IPS-18a (cell line): ENCODE results near the gene YTHDC2.
"Not testable (repeated sequence)": the region's sequence is repeated elsewhere in the genome, so short reads cannot be mapped to it uniquely, and the experiment has no call there.

Experiments used
- H3K27ac ChIP-seq: one replicate; pipeline ENCODE4 v1.5.1; 2013; ENCODE audit warnings: low read length
- H3K27me3 ChIP-seq: one replicate; pipeline ENCODE4 v1.6.1; 2013; ENCODE audit warnings: mild to moderate bottlenecking, low read length; ENCODE audit not compliant: control insufficient read depth, insufficient read depth
- H3K36me3 ChIP-seq: one replicate; pipeline ENCODE4 v1.6.1; 2013; ENCODE audit warnings: low read depth, low read length; ENCODE audit not compliant: control insufficient read depth
- H3K4me1 ChIP-seq: one replicate; pipeline ENCODE4 v1.6.1; 2013; ENCODE audit warnings: low read depth, low read length; ENCODE audit not compliant: control insufficient read depth
- H3K4me3 ChIP-seq: one replicate; pipeline ENCODE4 v1.5.1; 2013; ENCODE audit warnings: low read length
- H3K9ac ChIP-seq: one replicate; pipeline ENCODE4 v1.6.1; 2013; ENCODE audit warnings: mild to moderate bottlenecking, low read length, moderate library complexity
- H3K9me3 ChIP-seq: one replicate; pipeline ENCODE4 v1.6.1; 2013; ENCODE audit warnings: low read depth, low read length; ENCODE audit not compliant: control insufficient read depth

YTHDC2 gene

DNA sequence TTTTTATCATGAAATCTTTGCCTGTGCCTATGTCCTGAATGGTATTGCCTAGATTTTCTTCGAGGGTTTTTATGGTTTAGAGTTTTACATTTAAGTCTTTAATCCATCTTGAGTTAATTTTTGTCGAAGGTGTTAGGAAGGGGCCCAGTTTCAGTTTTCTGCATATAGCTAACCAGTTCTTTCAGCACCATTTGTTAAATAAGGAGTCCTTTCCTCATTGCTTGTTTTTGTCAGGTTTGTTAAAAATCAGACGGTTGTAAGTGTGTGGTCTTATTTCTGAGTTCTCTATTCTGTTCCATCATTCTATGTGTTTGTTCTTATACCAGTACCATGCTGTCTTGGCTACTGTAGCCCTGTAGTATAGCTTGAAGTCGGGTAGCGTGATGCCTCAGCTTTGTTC, 55.9 kb downstream of the YTHDC2 start:
- H3K4me3 ChIP-seq = no peak overlapping the region
- H3K27ac ChIP-seq = no peak overlapping the region
- no peak overlapping the region for H3K9ac ChIP-seq
- no peaks in the 10 kb centered on the region for H3K9me3 ChIP-seq
- H3K4me1 ChIP-seq = no peaks in the 10 kb centered on the region
- H3K36me3 ChIP-seq = peaks cover 5% of the 10 kb centered on the region
- no peaks in the 10 kb centered on the region for H3K27me3 ChIP-seq

DNA sequence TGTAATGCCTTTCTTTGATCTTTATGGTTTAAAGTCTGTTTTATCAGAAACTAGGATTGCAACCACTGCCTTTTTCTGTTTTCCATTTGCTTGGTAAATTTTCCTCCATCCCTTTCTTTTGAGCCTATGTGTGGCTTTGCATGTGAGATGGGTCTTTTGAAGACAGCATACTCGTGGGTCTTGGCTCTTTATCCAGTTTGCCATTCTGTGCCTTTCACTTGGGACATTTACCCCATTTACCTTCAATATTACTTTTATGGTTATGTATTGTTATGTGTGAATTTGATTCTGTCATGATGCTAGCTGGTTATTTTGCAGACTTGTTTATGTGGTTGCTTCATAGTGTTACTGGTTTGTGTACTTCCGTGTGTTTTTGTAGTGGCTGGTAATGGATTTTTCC, 59.2 kb downstream of the YTHDC2 start:
- no peak overlapping the region for H3K27ac ChIP-seq
- H3K9me3 ChIP-seq = no peaks in the 10 kb centered on the region
- H3K36me3 ChIP-seq = peaks cover 8% of the 10 kb centered on the region
- H3K9ac ChIP-seq = no peak overlapping the region
- no peak overlapping the region for H3K4me3 ChIP-seq
- no peaks in the 10 kb centered on the region for H3K27me3 ChIP-seq
- H3K4me1 ChIP-seq = no peaks in the 10 kb centered on the region

DNA sequence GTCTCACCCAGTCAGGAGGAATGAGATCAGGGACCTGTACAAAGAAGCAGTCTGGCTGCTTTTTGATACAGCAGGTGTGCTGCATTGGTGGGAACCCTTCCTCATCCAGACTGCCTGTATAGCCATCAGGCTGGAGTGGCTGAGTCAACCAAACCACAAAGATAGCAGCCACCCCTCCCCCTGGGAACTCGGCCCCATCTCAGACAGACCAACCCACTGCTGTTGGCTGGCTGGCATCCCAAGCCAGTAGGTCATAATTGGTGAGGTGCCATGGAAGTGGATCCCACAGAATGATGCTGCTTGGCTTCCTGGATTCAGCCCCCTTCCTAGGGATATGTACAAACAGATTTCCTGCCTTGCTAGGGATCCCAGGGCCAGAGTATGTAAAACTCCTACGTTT, 60.9 kb downstream of the YTHDC2 start:
- Histone ChIP-seq H3K36me3 (peaks cover 8% of the 10 kb centered on the region), H3K9ac (no peak overlapping the region), H3K4me3 (no peak overlapping the region), H3K27ac (no peak overlapping the region), H3K9me3 (no peaks in the 10 kb centered on the region), H3K4me1 (no peaks in the 10 kb centered on the region), H3K27me3 (no peaks in the 10 kb centered on the region)

DNA sequence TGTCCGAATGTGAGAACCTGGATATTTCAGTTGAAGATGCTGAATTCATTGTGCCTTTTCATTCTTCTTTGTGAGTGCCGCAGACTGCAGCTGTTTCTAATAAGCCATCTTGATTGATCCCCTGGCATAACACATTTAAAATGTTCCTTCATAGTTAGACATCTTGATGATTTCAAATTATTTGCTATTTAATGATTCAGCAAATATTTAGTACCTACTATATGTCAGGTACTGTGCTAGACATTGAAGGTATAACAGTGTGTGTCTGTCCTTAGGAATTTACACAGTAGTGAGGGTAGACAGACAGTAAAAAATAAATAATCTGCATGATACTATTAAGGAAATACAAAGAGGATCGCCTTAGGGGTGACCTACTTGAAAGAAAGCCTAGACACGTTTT, 61.6 kb downstream of the YTHDC2 start:
- peaks cover 9% of the 10 kb centered on the region for H3K36me3 ChIP-seq
- H3K4me1 ChIP-seq = no peaks in the 10 kb centered on the region
- no peak overlapping the region for H3K4me3 ChIP-seq
- no peaks in the 10 kb centered on the region for H3K27me3 ChIP-seq
- H3K9ac ChIP-seq = no peak overlapping the region
- H3K9me3 ChIP-seq = no peaks in the 10 kb centered on the region
- no peak overlapping the region for H3K27ac ChIP-seq

DNA sequence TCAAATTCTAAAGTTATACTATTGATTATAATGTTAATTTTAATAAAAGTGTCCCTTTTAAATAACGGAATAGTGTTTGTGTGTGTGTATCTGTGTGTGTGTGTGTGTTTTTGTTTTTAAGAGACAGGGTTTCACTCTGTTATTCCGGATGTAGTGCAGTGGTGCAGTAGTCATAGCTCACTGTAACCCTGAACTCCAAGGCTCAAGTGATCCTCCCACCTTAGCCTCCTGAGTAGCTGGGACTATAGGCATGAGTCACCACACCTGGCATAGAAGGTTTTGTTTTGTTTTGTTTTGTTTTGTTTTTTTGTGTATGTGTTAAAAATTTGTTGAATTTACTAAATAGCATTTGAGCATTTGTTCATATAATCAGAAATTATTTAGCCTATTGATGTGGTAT, 64.6 kb downstream of the YTHDC2 start:
- no peaks in the 10 kb centered on the region for H3K27me3 ChIP-seq
- no peak overlapping the region for H3K9ac ChIP-seq
- H3K27ac ChIP-seq = no peak overlapping the region
- H3K36me3 ChIP-seq = peaks cover 16% of the 10 kb centered on the region
- no peaks in the 10 kb centered on the region for H3K9me3 ChIP-seq
- H3K4me3 ChIP-seq = no peak overlapping the region
- no peaks in the 10 kb centered on the region for H3K4me1 ChIP-seq

DNA sequence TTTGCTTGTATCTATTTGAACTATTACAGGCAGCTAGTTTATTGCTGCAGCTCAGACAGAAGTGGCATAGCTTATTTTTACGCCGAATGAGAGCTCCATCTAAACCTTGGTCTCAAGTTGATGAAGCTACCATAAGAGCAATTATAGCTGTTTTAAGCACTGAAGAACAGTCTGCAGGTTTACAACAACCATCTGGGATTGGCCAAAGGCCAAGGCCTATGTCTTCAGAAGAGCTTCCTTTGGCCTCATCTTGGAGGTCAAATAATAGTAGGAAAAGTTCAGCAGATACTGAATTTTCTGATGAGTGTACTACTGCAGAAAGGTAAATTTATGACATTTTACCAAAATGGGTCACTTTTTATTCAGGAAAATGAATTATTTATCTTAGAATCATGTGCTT, 67.9 kb downstream of the YTHDC2 start:
- no peaks in the 10 kb centered on the region for H3K4me1 ChIP-seq
- no peak overlapping the region for H3K4me3 ChIP-seq
- H3K36me3 ChIP-seq = peaks cover 10% of the 10 kb centered on the region
- H3K9me3 ChIP-seq = no peaks in the 10 kb centered on the region
- no peaks in the 10 kb centered on the region for H3K27me3 ChIP-seq
- H3K27ac ChIP-seq = no peak overlapping the region
- no peak overlapping the region for H3K9ac ChIP-seq

DNA sequence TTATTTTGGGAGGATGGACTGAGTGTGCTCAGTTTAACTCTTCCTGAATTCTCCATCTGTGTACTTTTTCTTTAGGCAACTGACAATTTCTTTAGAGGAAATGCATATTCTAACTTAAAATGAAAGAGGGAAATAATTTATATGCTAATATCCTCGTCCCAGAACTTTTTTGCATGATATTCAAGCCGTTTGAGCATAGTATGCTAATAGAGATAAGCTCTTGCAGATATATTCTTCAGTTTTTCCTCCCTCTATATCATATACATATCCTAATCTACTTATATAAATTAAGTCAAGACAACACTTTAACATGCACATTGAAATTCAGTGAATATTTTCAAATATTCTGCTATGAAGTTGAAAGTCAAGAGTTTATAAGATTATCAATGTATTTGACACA, 84.7 kb downstream of the YTHDC2 start:
- Histone ChIP-seq H3K9ac (no peak overlapping the region), H3K36me3 (peaks cover 9% of the 10 kb centered on the region), H3K27ac (no peak overlapping the region), H3K9me3 (no peaks in the 10 kb centered on the region), H3K4me3 (no peak overlapping the region), H3K27me3 (no peaks in the 10 kb centered on the region), H3K4me1 (no peaks in the 10 kb centered on the region)

DNA sequence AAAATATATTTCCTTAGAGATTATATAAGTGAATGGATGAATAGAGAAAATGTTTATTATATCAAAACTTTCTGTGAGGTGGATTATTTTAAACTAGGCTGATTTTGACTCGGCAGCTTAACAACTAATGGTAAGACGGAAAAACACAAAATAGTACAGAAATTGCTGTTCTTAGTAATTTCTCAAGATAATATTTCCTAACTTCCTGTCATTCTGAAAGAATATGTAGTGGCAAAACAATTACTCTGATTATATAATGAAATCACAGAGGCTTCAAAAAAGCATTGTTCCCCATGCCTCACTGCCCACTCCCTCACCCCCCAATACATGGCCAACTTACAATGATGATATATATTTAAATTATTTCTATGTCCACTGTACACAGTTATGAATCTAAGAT, 85.4 kb downstream of the YTHDC2 start:
- Histone ChIP-seq H3K27me3 (no peaks in the 10 kb centered on the region), H3K9ac (no peak overlapping the region), H3K36me3 (peaks cover 2% of the 10 kb centered on the region), H3K27ac (no peak overlapping the region), H3K4me3 (no peak overlapping the region), H3K4me1 (no peaks in the 10 kb centered on the region), H3K9me3 (no peaks in the 10 kb centered on the region)

DNA sequence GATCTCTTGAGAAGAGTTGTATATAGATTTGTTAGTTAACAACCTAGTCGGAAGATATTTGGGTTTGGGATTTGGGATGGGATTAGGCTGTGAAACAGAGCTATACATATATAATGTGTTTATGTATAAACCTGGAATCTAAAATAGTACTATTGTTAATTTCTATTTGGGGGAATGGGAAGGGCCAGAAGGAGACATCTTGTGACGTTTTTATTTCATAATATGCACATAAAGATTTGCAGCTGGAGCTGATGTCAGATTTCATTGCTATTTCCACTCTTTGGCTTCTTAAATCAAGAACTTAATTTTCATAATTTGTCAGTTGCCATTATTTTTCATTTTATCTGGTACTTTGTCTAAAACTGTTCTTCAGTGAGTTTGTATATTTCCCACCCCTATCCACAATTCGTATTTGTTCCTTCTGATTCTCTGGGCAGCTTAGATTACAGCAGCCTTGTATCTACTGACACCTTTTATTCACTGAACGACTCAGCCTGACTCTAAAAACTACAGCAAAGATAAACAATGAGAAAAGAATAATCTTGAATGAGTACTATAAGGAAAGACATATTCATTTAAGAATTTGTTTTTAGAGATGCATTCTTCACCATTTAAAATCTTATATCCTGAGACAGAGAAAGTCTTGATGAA, 86.9 kb downstream of the YTHDC2 start:
- Histone ChIP-seq H3K9me3 (no peaks in the 10 kb centered on the region), H3K36me3 (no peaks in the 10 kb centered on the region), H3K27me3 (no peaks in the 10 kb centered on the region)

DNA sequence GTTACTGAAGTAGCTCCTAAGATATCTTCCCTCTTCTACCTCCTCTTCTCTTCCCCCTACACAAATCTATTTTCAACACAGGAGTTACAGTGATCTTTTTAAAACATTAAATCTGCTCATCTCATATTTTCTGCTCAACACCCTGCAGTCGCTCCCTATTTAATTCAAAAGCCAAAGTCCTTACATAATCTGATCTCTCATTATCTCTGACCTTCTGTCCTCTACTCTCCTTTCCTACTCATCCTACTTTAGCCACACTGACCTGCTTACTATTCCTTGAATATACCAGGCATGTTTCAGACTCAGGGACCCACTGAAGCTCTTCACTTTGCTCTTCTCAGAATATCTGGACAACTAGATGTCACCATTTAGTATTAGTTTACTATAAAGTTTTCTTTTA, 87.9 kb downstream of the YTHDC2 start:
- no peaks in the 10 kb centered on the region for H3K27me3 ChIP-seq
- H3K9ac ChIP-seq = no peak overlapping the region
- H3K4me3 ChIP-seq = no peak overlapping the region
- H3K4me1 ChIP-seq = no peaks in the 10 kb centered on the region
- no peaks in the 10 kb centered on the region for H3K36me3 ChIP-seq
- H3K9me3 ChIP-seq = no peaks in the 10 kb centered on the region
- no peak overlapping the region for H3K27ac ChIP-seq

More for the DNA sequence above, 86.9 kb downstream of the YTHDC2 start:
- Histone ChIP-seq H3K4me1 (no peaks in the 10 kb centered on the region), H3K4me3 (no peak overlapping the region), H3K9ac (no peak overlapping the region), H3K27ac (no peak overlapping the region)

DNA sequence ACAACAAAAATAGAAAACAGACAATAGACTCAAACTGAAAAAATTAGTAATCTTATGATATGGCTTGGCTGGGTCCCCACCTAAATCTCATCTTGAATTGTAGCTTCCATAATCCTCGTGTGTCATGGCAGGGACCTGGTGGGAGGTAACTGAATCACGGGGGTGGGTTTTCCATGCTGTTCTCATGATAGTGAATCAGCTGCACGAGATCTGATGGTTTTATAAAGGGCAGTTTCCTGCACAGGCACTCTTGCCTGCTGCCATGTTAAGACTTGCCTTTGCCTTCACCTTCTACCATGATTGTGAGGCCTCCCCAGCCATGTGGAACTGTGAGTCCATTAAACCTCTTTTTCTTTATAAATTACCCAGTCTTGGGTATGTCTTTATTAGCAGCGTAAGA, 89.8 kb downstream of the YTHDC2 start:
- not testable (repeated sequence) for H3K9me3 ChIP-seq, H3K27me3 ChIP-seq, H3K4me3 ChIP-seq, H3K27ac ChIP-seq, H3K36me3 ChIP-seq, H3K4me1 ChIP-seq, H3K9ac ChIP-seq

DNA sequence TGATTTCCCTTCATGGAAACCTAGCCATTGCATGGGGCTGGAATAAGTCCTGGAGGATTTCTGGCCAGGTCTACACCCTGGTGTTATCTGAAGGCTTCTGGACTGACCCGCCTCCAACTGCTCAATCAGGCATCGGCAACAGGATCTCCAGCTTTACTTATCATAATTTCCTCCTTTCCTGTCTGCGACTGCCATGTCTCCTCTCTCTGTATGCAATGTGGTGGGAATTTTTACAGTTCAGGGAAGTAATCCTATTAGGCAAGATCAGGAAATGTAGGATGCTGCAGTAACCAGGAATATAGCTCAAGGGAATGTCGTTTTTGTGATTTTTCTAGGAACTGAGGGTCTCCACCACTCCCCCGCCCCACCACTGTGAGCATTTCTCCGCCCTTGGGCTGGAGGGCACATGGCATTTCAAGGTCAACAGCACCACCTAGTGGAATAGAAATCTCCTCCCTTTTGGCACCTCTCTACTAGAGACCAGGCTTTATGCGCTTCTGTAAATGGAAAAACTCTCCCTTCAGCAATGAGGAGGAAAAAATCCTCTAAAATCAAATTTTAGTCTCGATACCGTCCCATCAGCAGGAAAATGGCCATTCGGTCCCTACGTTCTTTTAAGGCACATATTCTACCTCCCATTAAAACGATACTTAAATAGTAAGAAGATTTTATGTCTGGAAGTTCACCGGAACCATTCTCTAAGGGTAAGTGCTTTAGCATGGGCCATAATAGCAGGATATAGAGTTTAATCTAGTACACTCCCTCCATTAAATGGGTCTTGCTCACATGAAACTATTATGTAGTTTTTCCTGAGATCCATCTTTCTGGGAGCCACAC, 93.0 kb downstream of the YTHDC2 start:
- Histone ChIP-seq H3K27ac (no peak overlapping the region), H3K4me3 (no peak overlapping the region), H3K4me1 (no peaks in the 10 kb centered on the region), H3K9ac (no peak overlapping the region), H3K27me3 (no peaks in the 10 kb centered on the region), H3K9me3 (peaks cover 7% of the 10 kb centered on the region), H3K36me3 (no peaks in the 10 kb centered on the region)
